NB4 (cell line): ENCODE measurements around the gene PPM1B.
"Not testable (repeated sequence)": the region's sequence is repeated elsewhere in the genome, so short reads cannot be mapped to it uniquely, and the experiment has no call there.

ENCODE experiments used
- DNase-seq: peaks from one replicate; pipeline ENCODE4 v3.0.0; 2010; ENCODE audit warnings: low read depth
- H3K4me3 ChIP-seq: one replicate; pipeline ENCODE4 v1.5.1; 2011; ENCODE audit warnings: mild to moderate bottlenecking, low read depth, low read length, moderate library complexity
- CTCF ChIP-seq: IDR thresholded peaks from one replicate; pipeline ENCODE4 v1.5.1; 2012; ENCODE audit warnings: low read depth, low read length
- MAX ChIP-seq: IDR thresholded peaks from 2 replicates; pipeline ENCODE4 v1.6.1; 2011; ENCODE audit warnings: low read depth, low read length
- MYC ChIP-seq: IDR thresholded peaks from 2 replicates; pipeline ENCODE4 v1.6.1; 2011; ENCODE audit warnings: low read depth, low read length
- POLR2A ChIP-seq: IDR thresholded peaks from 2 replicates; pipeline ENCODE4 v1.6.1; 2011; ENCODE audit warnings: mild to moderate bottlenecking; ENCODE audit not compliant: insufficient read length; ENCODE audit errors: extremely low read depth

The PPM1B gene

GRCh38 chr2:44247924-44248323 lies 79.2 kb downstream of the PPM1B start:
- H3K4me3 ChIP-seq: no peak overlapping the region
- peak; percentile 37 for DNase-seq
- TF ChIP-seq MYC: no peak
- peak; percentile 26 for TF ChIP-seq CTCF

- not testable (repeated sequence) for DNase-seq, H3K4me3 ChIP-seq
Observed at GRCh38 chr2:44249269-44249668, 80.6 kb downstream of the PPM1B start.

- H3K4me3 ChIP-seq: no peak overlapping the region
- no peak for TF ChIP-seq POLR2A
- no peak for TF ChIP-seq MYC
- no peak for TF ChIP-seq MAX
- no peak for TF ChIP-seq CTCF
- no peak for DNase-seq
Observed at GRCh38 chr2:44250376-44250775, 81.7 kb downstream of the PPM1B start.

GRCh38 chr2:44254023-44254422 lies 85.3 kb downstream of the PPM1B start:
- TF ChIP-seq POLR2A (no peak), MYC (no peak), MAX (no peak)
- no peak for DNase-seq
- H3K4me3 ChIP-seq: no peak overlapping the region

- not testable (repeated sequence) for DNase-seq, H3K4me3 ChIP-seq
Observed at GRCh38 chr2:44255704-44256103, 87.0 kb downstream of the PPM1B start.

- not testable (repeated sequence) for H3K4me3 ChIP-seq, DNase-seq
Observed at GRCh38 chr2:44257802-44258201, 89.1 kb downstream of the PPM1B start.

GRCh38 chr2:44267269-44267795 lies 98.7 kb downstream of the PPM1B start:
- TF ChIP-seq POLR2A (no peak), MYC (no peak), MAX (no peak), CTCF (no peak)
- H3K4me3 ChIP-seq: no peak overlapping the region
- DNase-seq: no peak

GRCh38 chr2:44267796-44268648 lies 99.3 kb downstream of the PPM1B start:
- no peak overlapping the region for H3K4me3 ChIP-seq
- TF ChIP-seq MYC (no peak), POLR2A (no peak), MAX (no peak), CTCF (no peak)
- DNase-seq: no peak
